Measurements from ENCODE around the gene SBK2.

The SBK2 gene

GRCh38 chr19:55487924-55488687 is 48.8 kb downstream of the SBK2 start, which contains the start of gene SSC5D:
Gene SSC5D (plus strand): TSS chr19:55488436. CDS start chr19:55488590, 154 bp downstream.
- Histone ChIP-seq H3K27ac (ENCODE audit: poor library complexity, severe bottlenecking) (peak within 1 kb of the TSS; percentile 73), H3K36me3 (ENCODE audit: low read depth) (no peaks in the 10 kb centered on the region), H3K4me1 (ENCODE audit: insufficient read depth, poor library complexity, severe bottlenecking) (peaks cover 15% of the 10 kb centered on the region), H3K4me3 (ENCODE audit: severe bottlenecking) (no peak within 1 kb of the TSS), H3K9me3 (ENCODE audit: severe bottlenecking) (no peaks in the 10 kb centered on the region), H3K27me3 (ENCODE audit: insufficient read depth, poor library complexity, severe bottlenecking) (no peaks in the 10 kb centered on the region)
- ATAC-seq (ENCODE audit: low read depth) (no peak), DNase-seq (ENCODE audit: low spot score) (no peak)
- no peak for TF ChIP-seq CTCF (IDR thresholded peaks at IDR 0.05; ENCODE audit: poor library complexity, severe bottlenecking)

- H3K4me3 ChIP-seq (ENCODE audit: severe bottlenecking), result no peak overlapping the region
- H3K27ac ChIP-seq (ENCODE audit: poor library complexity, severe bottlenecking), result peak overlapping the region; percentile 73
- no peak for TF ChIP-seq CTCF (IDR thresholded peaks at IDR 0.05; ENCODE audit: poor library complexity, severe bottlenecking)
- peaks cover 12% of the 10 kb centered on the region for H3K4me1 ChIP-seq (ENCODE audit: insufficient read depth, poor library complexity, severe bottlenecking)
- H3K36me3 ChIP-seq (ENCODE audit: low read depth), result no peaks in the 10 kb centered on the region
- no peaks in the 10 kb centered on the region for H3K27me3 ChIP-seq (ENCODE audit: insufficient read depth, poor library complexity, severe bottlenecking)
- H3K9me3 ChIP-seq (ENCODE audit: severe bottlenecking), result no peaks in the 10 kb centered on the region
- ATAC-seq (ENCODE audit: low read depth) (peak; percentile 68), DNase-seq (ENCODE audit: low spot score) (peak; percentile 88)
These were observed 49.7 kb downstream of the SBK2 start for GRCh38 chr19:55486971-55487923.

- TF ChIP-seq CTCF (IDR thresholded peaks at IDR 0.05; ENCODE audit: poor library complexity, severe bottlenecking), result no peak
- no peak overlapping the region for H3K4me3 ChIP-seq (ENCODE audit: severe bottlenecking)
- no peaks in the 10 kb centered on the region for H3K9me3 ChIP-seq (ENCODE audit: severe bottlenecking)
- H3K36me3 ChIP-seq (ENCODE audit: low read depth), result no peaks in the 10 kb centered on the region
- ATAC-seq (ENCODE audit: low read depth) (no peak), DNase-seq (ENCODE audit: low spot score) (no peak)
- H3K27me3 ChIP-seq (ENCODE audit: insufficient read depth, poor library complexity, severe bottlenecking), result no peaks in the 10 kb centered on the region
- peak overlapping the region; percentile 73 for H3K27ac ChIP-seq (ENCODE audit: poor library complexity, severe bottlenecking)
- peaks cover 12% of the 10 kb centered on the region for H3K4me1 ChIP-seq (ENCODE audit: insufficient read depth, poor library complexity, severe bottlenecking)
These were observed 50.6 kb downstream of the SBK2 start for GRCh38 chr19:55486043-55486970.

- Histone ChIP-seq H3K36me3 (ENCODE audit: low read depth) (no peaks in the 10 kb centered on the region), H3K27ac (ENCODE audit: poor library complexity, severe bottlenecking) (peak overlapping the region; percentile 73), H3K9me3 (ENCODE audit: severe bottlenecking) (no peaks in the 10 kb centered on the region), H3K4me3 (ENCODE audit: severe bottlenecking) (peak overlapping the region; percentile 66), H3K27me3 (ENCODE audit: insufficient read depth, poor library complexity, severe bottlenecking) (no peaks in the 10 kb centered on the region), H3K4me1 (ENCODE audit: insufficient read depth, poor library complexity, severe bottlenecking) (peaks cover 12% of the 10 kb centered on the region)
- DNase-seq (ENCODE audit: low spot score) (no peak), ATAC-seq (ENCODE audit: low read depth) (no peak)
- no peak for TF ChIP-seq CTCF (IDR thresholded peaks at IDR 0.05; ENCODE audit: poor library complexity, severe bottlenecking)
These were observed 51.4 kb downstream of the SBK2 start for GRCh38 chr19:55485439-55486011.

Measured in RWPE2 (cell line).